HepG2 (cell line): ENCODE results near the gene TRMT1. TPM values are rescaled to one million over a fixed set of nuclear protein-coding genes. Genes with fewer than 3 reads are reported as not detected.

ENCODE experiments used
- ATAC-seq: fragments of 200-7000 bp; cut with Tn5 transposase; 3 replicates; pipeline ENCODE4 v1.9.1; 2020; ENCODE audit warnings: mild to moderate bottlenecking, moderate library complexity
- BruUV-seq: library from RNA; stranded (reverse); fragments of 400-500 nt; replicated peaks from 2 replicates; lab custom pipeline; 2021; lab: Mats Ljungman, UMichigan
- CTCF ChIA-PET: fragments of 300-600 bp; formaldehyde crosslinking; extraction: SDS; loops from one replicate; lab custom pipeline; 2021; ENCODE audit warnings: low total read pairs, inconsistent platforms, low intra/inter-chr PET ratio; lab: Yijun Ruan, JAX
- POLR2A ChIA-PET: fragments of 350-600 bp; sonication (Branson Sonifier 250); formaldehyde crosslinking; loops from one replicate; lab custom pipeline; 2020; ENCODE audit warnings: antibody characterized with exemption, inconsistent platforms; lab: Yijun Ruan, JAX
- DNase-seq: peaks from one replicate; pipeline ENCODE4 v3.0.0-alpha.2; 2015; ENCODE audit warnings: low spot score
- FAIRE-seq: peaks from 3 replicates; lab custom pipeline; 2011; peaks lifted over from hg19 to GRCh38; lab: Jason Lieb, UNC
- H2AFZ ChIP-seq: one replicate; pipeline ENCODE4 v1.6.1; 2011; ENCODE audit warnings: low read length, inconsistent platforms
- H3K27ac ChIP-seq: fragments of 300-600 bp; 3 replicates; pipeline ENCODE4 v1.8.0; 2011; ENCODE audit warnings: mixed run types, mild to moderate bottlenecking, mixed read lengths, low read length, inconsistent platforms; ENCODE audit not compliant: insufficient read depth; ENCODE audit errors: extremely low read length
- H3K27me3 ChIP-seq, 2 experiments: fragments of 200-600 bp in 1 of 2; 2 replicates in 1 of 2; 3 replicates in 1 of 2; pipeline versions ENCODE4 v1.6.0 to v1.8.0; 2011; ENCODE audit warnings: low read length in 2 of 2, mild to moderate bottlenecking in 2 of 2, moderate library complexity in 2 of 2, inconsistent platforms in 1 of 2; ENCODE audit not compliant: insufficient read depth in 2 of 2, control insufficient read depth in 1 of 2
- H3K36me3 ChIP-seq, 2 experiments: fragments of 200-600 bp in 1 of 2; replicated peaks in 1 of 2; 2 replicates in 1 of 2; 3 replicates in 1 of 2; pipeline versions ENCODE4 v1.5.1 to v1.8.0; 2011; ENCODE audit warnings: low read length in 2 of 2, inconsistent platforms in 1 of 2; ENCODE audit not compliant: insufficient read depth in 2 of 2, control insufficient read depth in 1 of 2
- H3K4me1 ChIP-seq: 2 replicates; pipeline ENCODE4 v1.5.1; 2012; ENCODE audit warnings: low read length, inconsistent platforms; ENCODE audit not compliant: insufficient read depth
- H3K4me2 ChIP-seq: 2 replicates; pipeline ENCODE4 v1.6.0; 2011; ENCODE audit warnings: low read depth, low read length, inconsistent platforms
- H3K4me3 ChIP-seq, 3 experiments: fragments of 200-600 bp in 1 of 3; sonication (generic), shearing (Covaris generic) in 1 of 3; replicated peaks in 1 of 3; 2 replicates each; pipeline ENCODE4 v1.5.1; 2011 to 2016; ENCODE audit warnings: low read length in 3 of 3, inconsistent platforms in 2 of 3, low read depth in 2 of 3, mild to moderate bottlenecking in 2 of 3, control low read depth in 1 of 3, mixed read lengths in 1 of 3; ENCODE audit not compliant: insufficient read depth in 1 of 3
- H3K79me2 ChIP-seq: one replicate; pipeline ENCODE4 v1.6.1; 2011; ENCODE audit warnings: low read length, inconsistent platforms; ENCODE audit not compliant: insufficient read depth
- H3K9ac ChIP-seq: 2 replicates; pipeline ENCODE4 v1.6.0; 2011; ENCODE audit warnings: mild to moderate bottlenecking, low read depth, low read length, inconsistent platforms; ENCODE audit not compliant: insufficient read depth
- H3K9me3 ChIP-seq: 2 replicates; pipeline ENCODE4 v1.5.1; 2012; ENCODE audit warnings: mild to moderate bottlenecking, low read length
- H4K20me1 ChIP-seq: 2 replicates; pipeline ENCODE4 v1.6.0; 2011; ENCODE audit warnings: inconsistent platforms, mild to moderate bottlenecking, low read length, moderate library complexity; ENCODE audit not compliant: insufficient read depth
- ARHGAP35 ChIP-seq: sonication (generic); formaldehyde crosslinking; IDR thresholded peaks from 2 replicates; pipeline ENCODE4 v1.9.0; 2022; ENCODE audit warnings: mild to moderate bottlenecking, inconsistent platforms, moderate library complexity, missing genetic modification reagents, borderline replicate concordance
- CBX5 ChIP-seq: sonication (generic); formaldehyde crosslinking; IDR thresholded peaks from 2 replicates; pipeline ENCODE4 v1.4.0; 2020; ENCODE audit warnings: missing genetic modification reagents, borderline replicate concordance
- FOXC1 ChIP-seq: sonication (generic); formaldehyde crosslinking; IDR thresholded peaks from 2 replicates; pipeline ENCODE4 v1.8.0; 2022; ENCODE audit warnings: mild to moderate bottlenecking, missing genetic modification reagents, borderline replicate concordance
- FUBP1 ChIP-seq: sonication (generic); formaldehyde crosslinking; IDR thresholded peaks from 2 replicates; pipeline ENCODE4 v1.5.1; 2020; ENCODE audit warnings: missing genetic modification reagents, mild to moderate bottlenecking, borderline replicate concordance
- KAT7 ChIP-seq: IDR thresholded peaks from 2 replicates; pipeline ENCODE4 v1.6.1; 2018; ENCODE audit warnings: borderline replicate concordance, missing compliant biosample characterization
- SKI ChIP-seq: fragments of 450-650 bp; IDR thresholded peaks from one replicate; pipeline ENCODE4 v1.6.1; 2018; ENCODE audit warnings: mild to moderate bottlenecking; ENCODE audit not compliant: partially characterized antibody
- SMAD3 ChIP-seq: sonication (generic); formaldehyde crosslinking; IDR thresholded peaks from 2 replicates; pipeline ENCODE4 v1.4.0; 2020; ENCODE audit warnings: missing genetic modification reagents
- ZBTB7A ChIP-seq: sonication (generic); formaldehyde crosslinking; IDR thresholded peaks from 2 replicates; pipeline ENCODE4 v1.8.0; 2022; ENCODE audit warnings: mild to moderate bottlenecking, missing genetic modification reagents
- ZNF124 ChIP-seq: sonication (generic); formaldehyde crosslinking; IDR thresholded peaks from 2 replicates; pipeline ENCODE4 v1.4.0; 2020; ENCODE audit warnings: missing genetic modification reagents
- ZNF264 ChIP-seq: sonication (generic); formaldehyde crosslinking; IDR thresholded peaks from 2 replicates; pipeline ENCODE4 v1.4.0; 2020; ENCODE audit warnings: missing genetic modification reagents
- ZNF276 ChIP-seq: sonication (generic); formaldehyde crosslinking; IDR thresholded peaks from 2 replicates; pipeline ENCODE4 v1.4.0; 2020; ENCODE audit warnings: mild to moderate bottlenecking, low read depth, missing genetic modification reagents
- ZNF564 ChIP-seq: sonication (generic); formaldehyde crosslinking; IDR thresholded peaks from 2 replicates; pipeline ENCODE4 v1.8.1; 2023; ENCODE audit warnings: mild to moderate bottlenecking, missing genetic modification reagents
- ZNF709 ChIP-seq: sonication (generic); formaldehyde crosslinking; IDR thresholded peaks from 2 replicates; pipeline ENCODE4 v1.5.0; 2020; ENCODE audit warnings: mild to moderate bottlenecking, missing genetic modification reagents
- WGBS: methylation state at CpG from one replicate; pipeline ENCODE4 v1.1.6; 2017; ENCODE audit warnings: low lambda C conversion rate; 5-methylcytosine and 5-hydroxymethylcytosine counted together
- in situ Hi-C: cut with HindIII; loops from 2 replicates; pipeline ENCODE4 v1.10.0; 2017; ENCODE audit warnings: low pct_unique_long_range_greater_than_20kb; ENCODE audit not compliant: extremely low pct_ligation_motif_present
- intact Hi-C: fragments of 100-400 bp; cut with micrococcal nuclease; formaldehyde crosslinking; loops from one replicate; pipeline ENCODE4 v1.10.0; 2022; ENCODE audit not compliant: unreplicated experiment
- polyA plus RNA-seq, 8 experiments: library from polyadenylated mRNA; depleted of rRNA in 3 of 8; stranded (reverse) in 7 of 8; unstranded in 1 of 8; fragments of >200 nt; fragmentation: Illumina TruSeq in 4 of 8; extraction: Trizol in 4 of 8; gene quantifications; 2 replicates each; pipeline versions ENCODE4 v1.2.1 to v1.2.3, GENCODE V29; 2011 to 2016; ENCODE audit warnings: low read depth in 4 of 8, missing spikeins in 1 of 8, mixed read lengths in 1 of 8; ENCODE audit not compliant: insufficient read depth in 1 of 8
- total RNA-seq, 5 experiments: library from RNA; depleted of rRNA; stranded (reverse); fragments of >200 nt; fragmentation: Illumina TruSeq; extraction: Trizol; gene quantifications; 2 replicates each; pipeline ENCODE4 v1.2.3, GENCODE V29; 2016; ENCODE audit warnings: low read depth in 1 of 5
- TF ChIP-seq, protein P1 (sequence below): sonication (generic); formaldehyde crosslinking; IDR thresholded peaks from 2 replicates; pipeline ENCODE4 v1.4.0; 2020; ENCODE audit warnings: mild to moderate bottlenecking, missing genetic modification reagents
- TF ChIP-seq, protein P2 (sequence below): sonication (generic); formaldehyde crosslinking; IDR thresholded peaks from 2 replicates; pipeline ENCODE4 v1.4.0; 2020; ENCODE audit warnings: missing genetic modification reagents, mild to moderate bottlenecking, borderline replicate concordance
- TF ChIP-seq, protein P3 (sequence below): sonication (generic); formaldehyde crosslinking; IDR thresholded peaks from 2 replicates; pipeline ENCODE4 v1.4.0; 2020; ENCODE audit warnings: missing genetic modification reagents; ENCODE audit errors: not compliant biosample characterization

The TRMT1 gene
- total and polyA plus RNA-seq, 2 of the 13 experiments (the other 11 are each of a cell fraction or from before 2014, with no cell fraction given), result 35.5 to 44.1 TPM

GRCh38 chr19:13138916-13139198, 22.3 kb upstream of the TRMT1 start:
- no peaks in the 10 kb centered on the region for H4K20me1 ChIP-seq
- peaks cover 9% of the 10 kb centered on the region for H3K4me1 ChIP-seq
- no peak overlapping the region for H3K4me3 ChIP-seq
- no peak overlapping the region for H3K4me2 ChIP-seq
- H2AFZ ChIP-seq, result no peak overlapping the region
- H3K79me2 ChIP-seq, result peaks cover 3% of the 10 kb centered on the region
- H3K9me3 ChIP-seq, result no peaks in the 10 kb centered on the region
- ATAC-seq (no peak), FAIRE-seq (no peak), DNase-seq (no peak)
- no TSS peak for BruUV-seq
- no peak overlapping the region for H3K9ac ChIP-seq
- in situ Hi-C loops (no loop called here), intact Hi-C loops (no loop called here)
- no peak overlapping the region for H3K27ac ChIP-seq
- WGBS, result 95% methylated on average over 10 of the region's 10 CpGs
- CTCF ChIA-PET, result no interaction called here
- peaks cover 25 to 48% of the 10 kb centered on the region in 2 experiments; a peak in 4 of 5 replicates for H3K36me3 ChIP-seq
- POLR2A ChIA-PET, result no interaction called here
- no peaks in the 10 kb centered on the region for H3K27me3 ChIP-seq
- TF ChIP-seq ZNF709 (CRISPR knock-in tag) (no peak), FOXC1 (no peak), KAT7 (no peak), ZBTB7A (CRISPR knock-in tag) (no peak), CBX5 (CRISPR knock-in tag) (no peak), SMAD3 (CRISPR knock-in tag) (no peak), ZNF276 (CRISPR knock-in tag) (no peak), SKI (no peak), ZNF124 (CRISPR knock-in tag) (no peak), ZNF264 (no peak), ZNF564 (CRISPR knock-in tag) (no peak), ARHGAP35 (CRISPR knock-in tag) (no peak), FUBP1 (CRISPR knock-in tag) (no peak)
- TF ChIP-seq, protein P1, sequence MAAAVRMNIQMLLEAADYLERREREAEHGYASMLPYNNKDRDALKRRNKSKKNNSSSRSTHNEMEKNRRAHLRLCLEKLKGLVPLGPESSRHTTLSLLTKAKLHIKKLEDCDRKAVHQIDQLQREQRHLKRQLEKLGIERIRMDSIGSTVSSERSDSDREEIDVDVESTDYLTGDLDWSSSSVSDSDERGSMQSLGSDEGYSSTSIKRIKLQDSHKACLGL, result no peak
- TF ChIP-seq, protein P2, sequence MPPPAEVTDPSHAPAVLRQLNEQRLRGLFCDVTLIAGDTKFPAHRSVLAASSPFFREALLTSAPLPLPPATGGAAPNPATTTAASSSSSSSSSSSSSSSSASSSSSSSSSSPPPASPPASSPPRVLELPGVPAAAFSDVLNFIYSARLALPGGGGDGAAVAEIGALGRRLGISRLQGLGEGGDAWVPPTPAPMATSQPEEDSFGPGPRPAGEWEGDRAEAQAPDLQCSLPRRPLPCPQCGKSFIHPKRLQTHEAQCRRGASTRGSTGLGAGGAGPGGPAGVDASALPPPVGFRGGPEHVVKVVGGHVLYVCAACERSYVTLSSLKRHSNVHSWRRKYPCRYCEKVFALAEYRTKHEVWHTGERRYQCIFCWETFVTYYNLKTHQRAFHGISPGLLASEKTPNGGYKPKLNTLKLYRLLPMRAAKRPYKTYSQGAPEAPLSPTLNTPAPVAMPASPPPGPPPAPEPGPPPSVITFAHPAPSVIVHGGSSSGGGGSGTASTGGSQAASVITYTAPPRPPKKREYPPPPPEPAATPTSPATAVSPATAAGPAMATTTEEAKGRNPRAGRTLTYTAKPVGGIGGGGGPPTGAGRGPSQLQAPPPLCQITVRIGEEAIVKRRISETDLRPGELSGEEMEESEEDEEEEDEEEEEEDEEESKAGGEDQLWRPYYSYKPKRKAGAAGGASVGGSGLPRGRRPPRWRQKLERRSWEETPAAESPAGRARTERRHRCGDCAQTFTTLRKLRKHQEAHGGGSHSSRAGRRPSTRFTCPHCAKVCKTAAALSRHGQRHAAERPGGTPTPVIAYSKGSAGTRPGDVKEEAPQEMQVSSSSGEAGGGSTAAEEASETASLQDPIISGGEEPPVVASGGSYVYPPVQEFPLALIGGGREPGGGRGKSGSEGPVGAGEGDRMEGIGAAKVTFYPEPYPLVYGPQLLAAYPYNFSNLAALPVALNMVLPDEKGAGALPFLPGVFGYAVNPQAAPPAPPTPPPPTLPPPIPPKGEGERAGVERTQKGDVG (CRISPR knock-in tag), result no peak
- TF ChIP-seq, protein P3, sequence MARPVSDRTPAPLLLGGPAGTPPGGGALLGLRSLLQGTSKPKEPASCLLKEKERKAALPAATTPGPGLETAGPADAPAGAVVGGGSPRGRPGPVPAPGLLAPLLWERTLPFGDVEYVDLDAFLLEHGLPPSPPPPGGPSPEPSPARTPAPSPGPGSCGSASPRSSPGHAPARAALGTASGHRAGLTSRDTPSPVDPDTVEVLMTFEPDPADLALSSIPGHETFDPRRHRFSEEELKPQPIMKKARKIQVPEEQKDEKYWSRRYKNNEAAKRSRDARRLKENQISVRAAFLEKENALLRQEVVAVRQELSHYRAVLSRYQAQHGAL (CRISPR knock-in tag), result no peak
